Thyroid gland (tissue), 4 donors: ENCODE data around the gene SOWAHA.

Experiments used
- POLR2A ChIP-seq, 2 donors: fragments of 450-650 bp; IDR thresholded peaks; one replicate each; pipeline ENCODE4 v1.6.1; 2017; ENCODE audit warnings: antibody characterized with exemption in 2 of 2, mild to moderate bottlenecking in 2 of 2, moderate library complexity in 1 of 2
- TF ChIP-seq, protein P1 (sequence below), 6 experiments: fragments of 200-600 bp in 3 of 6; fragments of 450-650 bp in 3 of 6; sonication (generic) in 3 of 6; IDR thresholded peaks; one replicate each; pipeline ENCODE4 v1.5.1; 2016 to 2019; ENCODE audit warnings: antibody characterized with exemption in 6 of 6, mild to moderate bottlenecking in 2 of 6, inconsistent platforms in 1 of 6, moderate library complexity in 1 of 6

DNA sequence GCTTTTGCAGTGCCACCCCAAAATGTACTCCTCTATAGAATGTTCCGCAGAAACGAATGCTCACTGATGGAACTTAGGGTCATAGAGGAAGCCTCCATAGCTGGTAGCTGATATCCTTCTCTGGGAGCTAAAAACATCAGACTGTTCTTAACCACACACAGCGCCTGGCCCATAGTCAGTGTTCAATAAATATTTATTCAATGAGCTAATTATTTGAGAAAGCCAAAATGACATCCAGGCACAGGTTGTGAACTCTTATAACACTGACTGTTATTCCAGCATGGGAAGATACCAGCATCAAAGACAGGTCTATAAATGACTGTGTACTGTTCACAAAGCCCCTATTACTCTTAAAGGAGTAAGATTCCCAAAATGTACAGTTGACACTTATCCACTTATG lies 40.2 kb downstream of the SOWAHA start:
- TF ChIP-seq, protein P1, sequence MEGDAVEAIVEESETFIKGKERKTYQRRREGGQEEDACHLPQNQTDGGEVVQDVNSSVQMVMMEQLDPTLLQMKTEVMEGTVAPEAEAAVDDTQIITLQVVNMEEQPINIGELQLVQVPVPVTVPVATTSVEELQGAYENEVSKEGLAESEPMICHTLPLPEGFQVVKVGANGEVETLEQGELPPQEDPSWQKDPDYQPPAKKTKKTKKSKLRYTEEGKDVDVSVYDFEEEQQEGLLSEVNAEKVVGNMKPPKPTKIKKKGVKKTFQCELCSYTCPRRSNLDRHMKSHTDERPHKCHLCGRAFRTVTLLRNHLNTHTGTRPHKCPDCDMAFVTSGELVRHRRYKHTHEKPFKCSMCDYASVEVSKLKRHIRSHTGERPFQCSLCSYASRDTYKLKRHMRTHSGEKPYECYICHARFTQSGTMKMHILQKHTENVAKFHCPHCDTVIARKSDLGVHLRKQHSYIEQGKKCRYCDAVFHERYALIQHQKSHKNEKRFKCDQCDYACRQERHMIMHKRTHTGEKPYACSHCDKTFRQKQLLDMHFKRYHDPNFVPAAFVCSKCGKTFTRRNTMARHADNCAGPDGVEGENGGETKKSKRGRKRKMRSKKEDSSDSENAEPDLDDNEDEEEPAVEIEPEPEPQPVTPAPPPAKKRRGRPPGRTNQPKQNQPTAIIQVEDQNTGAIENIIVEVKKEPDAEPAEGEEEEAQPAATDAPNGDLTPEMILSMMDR (IDR thresholded peaks at IDR 0.05), result no peak
- TF ChIP-seq POLR2A (IDR thresholded peaks at IDR 0.05), result no peak
